OCI-LY1 (cell line): ENCODE measurements around the gene RFPL3.

Experiments
- H2AFZ ChIP-seq: fragments of 200-600 bp; sonication (generic), shearing (Covaris generic); 2 replicates; pipeline ENCODE4 v1.6.0; 2014; ENCODE audit warnings: antibody characterized with exemption, mild to moderate bottlenecking, low read length
- H3F3A ChIP-seq: fragments of 200-600 bp; sonication (generic), shearing (Covaris generic); 2 replicates; pipeline ENCODE4 v1.6.0; 2014; ENCODE audit warnings: mild to moderate bottlenecking, antibody characterized with exemption, low read length, moderate library complexity; ENCODE audit not compliant: insufficient read depth
- H3K27ac ChIP-seq: fragments of 200-600 bp; sonication (generic); 2 replicates; pipeline ENCODE4 v1.5.1; 2014; ENCODE audit warnings: low read length, mixed run types, mild to moderate bottlenecking, low read depth; ENCODE audit not compliant: poor library complexity, severe bottlenecking
- H3K27me3 ChIP-seq: fragments of 200-600 bp; sonication (generic); 2 replicates; pipeline ENCODE4 v1.6.0; 2014; ENCODE audit warnings: antibody characterized with exemption, mild to moderate bottlenecking, low read length, moderate library complexity; ENCODE audit not compliant: insufficient read depth
- H3K36me3 ChIP-seq: fragments of 200-600 bp; sonication (generic); 2 replicates; pipeline ENCODE4 v1.6.1; 2014; ENCODE audit warnings: mild to moderate bottlenecking, antibody characterized with exemption, low read length, moderate library complexity, mixed read lengths; ENCODE audit not compliant: insufficient read depth
- H3K4me1 ChIP-seq: fragments of 200-600 bp; sonication (generic); 2 replicates; pipeline ENCODE4 v1.5.1; 2014; ENCODE audit warnings: mild to moderate bottlenecking, low read length, moderate library complexity; ENCODE audit not compliant: insufficient read depth, severe bottlenecking
- H3K4me2 ChIP-seq: fragments of 200-600 bp; sonication (generic), shearing (Covaris generic); 2 replicates; pipeline ENCODE4 v1.6.1; 2014; ENCODE audit warnings: low read length
- H3K4me3 ChIP-seq: fragments of 200-600 bp; sonication (generic); 2 replicates; pipeline ENCODE4 v1.5.1; 2014; ENCODE audit warnings: low read length, low read depth, mild to moderate bottlenecking, mixed read lengths; ENCODE audit not compliant: poor library complexity, severe bottlenecking
- H3K79me2 ChIP-seq: fragments of 200-600 bp; shearing (Covaris generic); 2 replicates; pipeline ENCODE4 v1.6.1; 2016; ENCODE audit warnings: mixed run types, low read length, mixed read lengths; ENCODE audit not compliant: insufficient read depth
- H3K9ac ChIP-seq: fragments of 200-600 bp; sonication (generic), shearing (Covaris generic); 2 replicates; pipeline ENCODE4 v1.6.1; 2014; ENCODE audit warnings: mild to moderate bottlenecking, low read length, mixed read lengths
- H3K9me2 ChIP-seq: fragments of 200-600 bp; sonication (generic), shearing (Covaris generic); 2 replicates; pipeline ENCODE4 v1.6.1; 2014; ENCODE audit warnings: low read depth, mild to moderate bottlenecking, low read length, mixed read lengths
- H3K9me3 ChIP-seq: fragments of 200-600 bp; shearing (Covaris generic); 2 replicates; pipeline ENCODE4 v1.6.1; 2014; ENCODE audit warnings: low read length, mixed read lengths
- H4K20me1 ChIP-seq: fragments of 200-600 bp; sonication (generic), shearing (Covaris generic); 2 replicates; pipeline ENCODE4 v1.6.0; 2016; ENCODE audit warnings: mild to moderate bottlenecking, low read length; ENCODE audit not compliant: insufficient read depth
- EZH2 ChIP-seq: fragments of 200-600 bp; sonication (generic), shearing (Covaris generic); IDR thresholded peaks from 2 replicates; pipeline ENCODE4 v1.8.0; 2017; ENCODE audit warnings: borderline replicate concordance, mixed run types, mild to moderate bottlenecking, antibody characterized with exemption, low read length, moderate library complexity, mixed read lengths
- TF ChIP-seq, protein P1 (sequence below): fragments of 200-600 bp; sonication (generic), shearing (Covaris generic); IDR thresholded peaks from 2 replicates; pipeline ENCODE4 v1.5.1; 2017; ENCODE audit warnings: mild to moderate bottlenecking, antibody characterized with exemption, low read length, moderate library complexity, mixed read lengths

The RFPL3 gene

GRCh38 chr22:32389685-32390084 is 32.0 kb downstream of the RFPL3 start:
- no peak overlapping the region for H3K9ac ChIP-seq
- no peak overlapping the region for H3K4me2 ChIP-seq
- no peak overlapping the region for H3K27ac ChIP-seq
- no peak overlapping the region for H3K4me3 ChIP-seq
- H3K36me3 ChIP-seq, result peaks cover 68% of the 10 kb centered on the region
- H3K79me2 ChIP-seq, result no peaks in the 10 kb centered on the region
- H3K4me1 ChIP-seq, result no peaks in the 10 kb centered on the region
- no peaks in the 10 kb centered on the region for H3F3A ChIP-seq
- no peaks in the 10 kb centered on the region for H3K9me3 ChIP-seq
- H4K20me1 ChIP-seq, result no peaks in the 10 kb centered on the region
- H3K27me3 ChIP-seq, result no peaks in the 10 kb centered on the region
- no peak overlapping the region for H2AFZ ChIP-seq
- H3K9me2 ChIP-seq, result no peaks in the 10 kb centered on the region
- TF ChIP-seq, protein P1, sequence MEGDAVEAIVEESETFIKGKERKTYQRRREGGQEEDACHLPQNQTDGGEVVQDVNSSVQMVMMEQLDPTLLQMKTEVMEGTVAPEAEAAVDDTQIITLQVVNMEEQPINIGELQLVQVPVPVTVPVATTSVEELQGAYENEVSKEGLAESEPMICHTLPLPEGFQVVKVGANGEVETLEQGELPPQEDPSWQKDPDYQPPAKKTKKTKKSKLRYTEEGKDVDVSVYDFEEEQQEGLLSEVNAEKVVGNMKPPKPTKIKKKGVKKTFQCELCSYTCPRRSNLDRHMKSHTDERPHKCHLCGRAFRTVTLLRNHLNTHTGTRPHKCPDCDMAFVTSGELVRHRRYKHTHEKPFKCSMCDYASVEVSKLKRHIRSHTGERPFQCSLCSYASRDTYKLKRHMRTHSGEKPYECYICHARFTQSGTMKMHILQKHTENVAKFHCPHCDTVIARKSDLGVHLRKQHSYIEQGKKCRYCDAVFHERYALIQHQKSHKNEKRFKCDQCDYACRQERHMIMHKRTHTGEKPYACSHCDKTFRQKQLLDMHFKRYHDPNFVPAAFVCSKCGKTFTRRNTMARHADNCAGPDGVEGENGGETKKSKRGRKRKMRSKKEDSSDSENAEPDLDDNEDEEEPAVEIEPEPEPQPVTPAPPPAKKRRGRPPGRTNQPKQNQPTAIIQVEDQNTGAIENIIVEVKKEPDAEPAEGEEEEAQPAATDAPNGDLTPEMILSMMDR, result peak; percentile 56
- TF ChIP-seq EZH2, result no peak

- Histone ChIP-seq H3K9ac (no peak overlapping the region), H4K20me1 (no peaks in the 10 kb centered on the region), H3K4me3 (no peak overlapping the region), H3F3A (no peaks in the 10 kb centered on the region), H3K36me3 (peaks cover 91% of the 10 kb centered on the region), H3K4me1 (no peaks in the 10 kb centered on the region), H3K4me2 (no peak overlapping the region), H3K9me3 (no peaks in the 10 kb centered on the region), H3K27ac (no peak overlapping the region), H3K27me3 (no peaks in the 10 kb centered on the region), H3K79me2 (no peaks in the 10 kb centered on the region), H2AFZ (no peak overlapping the region), H3K9me2 (no peaks in the 10 kb centered on the region)
- no peak for TF ChIP-seq EZH2
- TF ChIP-seq, protein P1, result no peak
Observed at GRCh38 chr22:32395107-32395506, 37.4 kb downstream of the RFPL3 start.

DNA sequence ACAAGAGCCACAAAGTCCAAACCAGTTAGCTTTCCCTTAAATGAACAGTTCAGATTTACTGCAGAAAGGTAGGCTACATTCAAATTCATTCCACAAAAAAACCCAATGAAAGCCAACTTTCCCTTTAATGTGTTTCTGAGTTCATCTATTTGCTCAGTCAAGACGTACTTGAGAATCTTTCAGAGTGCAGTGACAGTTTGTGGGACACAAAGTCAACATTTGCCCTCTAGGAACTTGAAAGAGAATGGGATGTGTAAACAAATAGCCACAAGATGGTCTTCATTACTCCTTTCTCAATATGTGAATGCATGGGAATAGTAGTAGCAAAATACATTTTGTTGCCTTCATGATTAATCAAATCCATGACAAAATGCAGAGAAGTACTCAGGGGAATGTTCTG is 38.6 kb downstream of the RFPL3 start:
- Histone ChIP-seq H4K20me1 (no peaks in the 10 kb centered on the region), H3F3A (no peaks in the 10 kb centered on the region), H2AFZ (no peak overlapping the region), H3K4me2 (no peak overlapping the region), H3K79me2 (no peaks in the 10 kb centered on the region), H3K27ac (no peak overlapping the region), H3K4me3 (no peak overlapping the region), H3K36me3 (peaks cover 92% of the 10 kb centered on the region), H3K4me1 (no peaks in the 10 kb centered on the region), H3K9ac (no peak overlapping the region), H3K9me3 (no peaks in the 10 kb centered on the region), H3K9me2 (no peaks in the 10 kb centered on the region), H3K27me3 (no peaks in the 10 kb centered on the region)
- TF ChIP-seq EZH2, result no peak
- TF ChIP-seq, protein P1, result no peak
